Activated naive CD8-positive, alpha-beta T cell treated with anti-CD3 and anti-CD28 coated beads, Interleukin-2, amount 10 ng/mL, durations not matched to agents 7 days and 5 days (primary cell): ENCODE results near the gene PCDHGA1. TPM values are rescaled to one million over a fixed set of nuclear protein-coding genes. Genes with fewer than 3 reads are reported as not detected.

Experiments
- ATAC-seq: fragments of 150-1000 bp; cut with Tn5 transposase; one replicate; pipeline ENCODE4 v1.10.0; 2021; ENCODE audit warnings: low read depth, moderate library complexity
- POLR2A ChIA-PET: fragments of 350-600 bp; sonication (Branson Sonifier 250); formaldehyde crosslinking; loops from one replicate; lab custom pipeline; 2021; ENCODE audit warnings: antibody characterized with exemption; lab: Charles Lee
- DNase-seq: peaks from one replicate; pipeline ENCODE4 v3.0.0; 2021
- H3K27ac Mint-ChIP-seq: one replicate; pipeline ENCODE4 v1.8.0; 2022; ENCODE audit warnings: mild to moderate bottlenecking, mixed read lengths
- H3K27me3 Mint-ChIP-seq: one replicate; pipeline ENCODE4 v1.8.0; 2022; ENCODE audit warnings: mild to moderate bottlenecking, moderate library complexity, mixed read lengths
- H3K36me3 Mint-ChIP-seq: one replicate; pipeline ENCODE4 v1.8.0; 2021; ENCODE audit warnings: mild to moderate bottlenecking, mixed read lengths
- H3K4me1 Mint-ChIP-seq: one replicate; pipeline ENCODE4 v1.8.0; 2021; ENCODE audit warnings: mixed read lengths
- H3K4me3 Mint-ChIP-seq: one replicate; pipeline ENCODE4 v1.8.0; 2022; ENCODE audit warnings: mild to moderate bottlenecking, moderate library complexity, mixed read lengths
- H3K9me3 Mint-ChIP-seq: one replicate; pipeline ENCODE4 v1.8.0; 2021; ENCODE audit warnings: mixed read lengths
- total RNA-seq, 2 experiments: library from RNA; stranded (reverse); gene quantifications; one replicate each; pipeline ENCODE4 v1.2.3, GENCODE V29; 2021

Gene PCDHGA1
- total RNA-seq, 2 experiments from 2014 or later = 0.11 to 0.31 TPM

DNA sequence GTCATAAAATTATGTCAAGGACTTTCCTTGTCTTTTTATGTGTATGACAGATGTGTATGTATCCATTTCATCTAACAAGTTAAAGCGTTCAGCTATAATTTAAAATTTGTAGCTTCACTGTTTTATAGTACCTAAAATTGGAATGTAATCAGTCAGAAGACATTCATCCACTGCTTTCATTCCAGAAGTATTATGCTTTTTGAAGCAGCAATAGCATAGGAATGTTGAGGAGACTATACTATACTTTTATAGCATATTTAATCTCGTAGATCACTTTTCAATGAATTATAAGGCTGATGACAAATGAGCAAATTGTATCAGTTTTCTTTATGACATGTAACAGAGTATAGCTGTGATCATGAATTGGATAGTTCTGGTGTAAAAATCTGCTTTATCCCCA, 106.9 kb downstream of the PCDHGA1 start:
- POLR2A ChIA-PET = no interaction called here
- Mint-ChIP-seq H3K27ac (no peak overlapping the region), H3K36me3 (peaks cover 1% of the 10 kb centered on the region), H3K9me3 (peaks cover 3% of the 10 kb centered on the region), H3K27me3 (peaks cover 20% of the 10 kb centered on the region), H3K4me3 (no peak overlapping the region), H3K4me1 (no peaks in the 10 kb centered on the region)
- no peak for DNase-seq
- ATAC-seq = no peak

DNA sequence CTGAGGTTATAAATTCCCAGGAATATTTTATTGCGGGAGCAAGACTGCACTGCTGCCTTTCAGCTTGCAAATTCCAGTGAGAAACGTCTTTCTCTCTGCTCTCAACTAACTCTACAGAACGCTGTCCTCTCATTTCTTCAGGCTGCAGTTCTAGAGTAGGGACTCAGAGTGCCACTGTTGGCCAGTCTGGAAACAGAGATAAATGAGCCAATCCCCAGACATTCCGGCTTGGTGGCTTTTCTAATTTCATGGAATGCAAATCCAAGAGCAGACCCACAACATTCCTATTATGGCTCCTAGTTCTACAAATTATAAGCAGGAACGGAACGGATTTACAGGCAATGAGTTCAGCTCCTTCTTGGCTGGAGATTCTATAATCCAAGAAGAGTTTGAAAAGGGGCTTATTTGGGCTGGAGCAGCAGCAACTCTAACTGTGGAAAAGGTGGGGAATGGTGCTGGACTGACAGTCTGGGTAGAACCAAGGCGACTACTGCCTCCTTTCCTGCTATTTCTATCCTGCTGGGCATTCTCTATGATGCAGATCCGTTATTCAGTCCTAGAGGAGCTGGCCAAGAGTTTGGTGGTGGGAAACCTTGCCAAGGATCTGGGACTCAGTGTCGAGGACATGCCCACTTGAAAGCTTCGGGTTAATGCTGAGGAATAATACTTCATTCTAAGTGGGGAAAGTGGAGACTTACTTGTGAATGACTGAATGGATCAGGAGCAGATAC, 109.3 kb downstream of the PCDHGA1 start:
- Mint-ChIP-seq H3K4me1 (no peaks in the 10 kb centered on the region), H3K9me3 (peaks cover 2% of the 10 kb centered on the region), H3K4me3 (no peak overlapping the region), H3K36me3 (no peaks in the 10 kb centered on the region), H3K27ac (no peak overlapping the region), H3K27me3 (peaks cover 11% of the 10 kb centered on the region)
- ATAC-seq (no peak), DNase-seq (no peak)
- POLR2A ChIA-PET = no interaction called here

DNA sequence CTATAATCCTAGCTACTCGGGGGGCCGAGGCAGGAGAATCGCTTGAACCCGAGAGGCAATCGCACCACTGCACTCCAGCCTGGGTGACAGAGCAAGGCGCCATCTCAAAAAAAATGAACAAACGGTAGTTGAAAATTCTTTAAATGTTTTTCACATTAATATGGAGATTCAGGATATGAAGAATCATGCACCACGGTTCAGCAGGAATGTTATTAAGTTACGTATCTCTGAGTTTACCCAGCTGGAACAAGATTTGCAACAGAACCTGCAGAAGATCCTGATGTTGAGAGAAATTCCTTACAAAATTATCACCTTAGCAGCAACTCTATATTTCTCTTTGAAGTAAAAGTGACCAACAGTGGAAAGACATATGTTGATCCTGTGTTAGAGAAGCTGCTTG, 110.0 kb downstream of the PCDHGA1 start:
- Mint-ChIP-seq H3K36me3 (no peaks in the 10 kb centered on the region), H3K27ac (no peak overlapping the region), H3K9me3 (peaks cover 2% of the 10 kb centered on the region), H3K4me1 (no peaks in the 10 kb centered on the region), H3K27me3 (peaks cover 11% of the 10 kb centered on the region), H3K4me3 (no peak overlapping the region)
- POLR2A ChIA-PET = no interaction called here
- ATAC-seq = no peak
- DNase-seq = no peak

DNA sequence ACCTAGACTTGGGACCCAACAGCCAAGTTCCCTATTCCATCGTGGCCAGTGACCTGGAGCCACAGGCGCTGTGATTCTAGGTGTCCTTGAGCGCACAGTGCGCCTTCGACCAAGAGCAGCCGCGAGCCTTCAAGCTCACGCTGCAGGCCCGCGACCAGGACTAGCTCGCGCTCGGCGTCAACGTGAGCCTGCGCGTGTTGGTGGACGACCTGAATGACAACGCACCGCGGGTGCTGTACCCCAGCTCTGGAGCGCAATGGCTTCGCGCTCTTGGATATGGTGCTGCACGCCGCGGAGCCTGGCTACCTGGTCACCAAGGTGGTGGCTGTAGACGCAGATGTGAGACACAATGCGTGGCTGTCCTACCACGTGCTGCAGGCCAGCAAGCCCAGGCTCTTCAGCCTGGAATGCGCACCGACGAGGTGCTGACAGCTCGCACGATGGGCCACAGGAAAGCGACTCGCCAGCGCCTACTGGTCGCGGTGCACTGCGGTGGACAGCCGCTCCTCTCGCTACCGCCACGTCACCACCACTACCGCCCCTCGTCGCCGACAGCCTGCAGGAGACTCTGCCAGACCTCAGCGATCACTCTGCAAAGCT, 111.4 kb downstream of the PCDHGA1 start:
- no peak for ATAC-seq
- Mint-ChIP-seq H3K4me1 (no peaks in the 10 kb centered on the region), H3K4me3 (no peak overlapping the region), H3K9me3 (peaks cover 2% of the 10 kb centered on the region), H3K27ac (no peak overlapping the region), H3K27me3 (peaks cover 14% of the 10 kb centered on the region), H3K36me3 (no peaks in the 10 kb centered on the region)
- POLR2A ChIA-PET = no interaction called here
- no peak for DNase-seq

DNA sequence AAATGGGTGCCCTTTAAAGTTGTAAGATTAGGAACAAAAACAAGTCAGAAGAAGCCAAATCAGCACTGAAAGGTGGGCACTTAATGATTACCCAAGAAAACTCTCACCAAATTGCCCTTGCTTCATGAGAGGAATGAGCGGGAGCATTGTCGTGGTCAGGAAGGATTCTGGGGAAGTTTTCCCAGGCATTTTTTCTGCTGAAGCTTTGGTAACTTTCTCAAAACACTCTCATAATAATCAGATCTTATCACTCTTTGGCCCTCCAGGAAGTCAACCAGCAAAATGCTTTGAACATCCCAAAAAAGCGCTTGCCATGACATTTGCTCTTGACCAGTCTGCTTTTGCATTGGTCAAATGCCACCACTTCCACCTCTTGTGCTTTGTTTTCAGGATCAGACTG, 135.0 kb downstream of the PCDHGA1 start:
- no peak for ATAC-seq
- Mint-ChIP-seq H3K4me3 (no peak overlapping the region), H3K27ac (no peak overlapping the region), H3K36me3 (no peaks in the 10 kb centered on the region), H3K9me3 (no peaks in the 10 kb centered on the region), H3K27me3 (peaks cover 4% of the 10 kb centered on the region), H3K4me1 (no peaks in the 10 kb centered on the region)
- POLR2A ChIA-PET = no interaction called here
- no peak for DNase-seq

DNA sequence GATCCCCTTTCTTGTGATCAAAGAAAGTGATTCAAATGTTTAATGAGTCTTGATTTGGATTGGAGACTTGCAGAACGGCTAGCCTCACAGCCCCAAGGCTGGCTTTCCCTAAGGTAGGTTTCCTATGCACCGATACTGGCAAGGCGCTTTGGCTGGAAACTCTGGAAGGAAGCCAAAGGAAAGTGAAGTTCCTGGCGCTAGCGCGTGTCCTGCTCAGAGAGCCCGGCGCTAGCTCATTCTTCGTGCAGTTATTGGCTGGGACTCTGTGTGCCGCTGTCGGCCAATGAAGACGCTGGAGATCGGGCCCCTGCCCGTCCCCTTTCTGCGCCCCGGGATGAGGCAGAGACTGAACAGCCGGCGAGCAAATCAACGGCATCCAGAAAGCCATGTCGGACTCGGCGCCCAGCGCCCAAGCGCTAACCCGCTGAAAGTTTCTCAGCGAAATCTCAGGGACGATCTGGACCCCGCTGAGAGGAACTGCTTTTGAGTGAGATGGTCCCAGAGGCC, 145.4 kb downstream of the PCDHGA1 start, which contains the start of gene PCDHGC3:
Gene PCDHGC3 (plus strand): TSS at position 342 of the 507 bp plus-strand sequence. CDS start 151 bp downstream, at position 493.
- H3K27me3 Mint-ChIP-seq = peaks cover 69% of the 10 kb centered on the region
- ATAC-seq = peak; percentile 78
- peak; percentile 41 for DNase-seq
- H3K9me3 Mint-ChIP-seq = no peaks in the 10 kb centered on the region
- H3K27ac Mint-ChIP-seq = peak within 1 kb of the TSS; percentile 14
- no peaks in the 10 kb centered on the region for H3K36me3 Mint-ChIP-seq
- H3K4me1 Mint-ChIP-seq = peaks cover 18% of the 10 kb centered on the region
- POLR2A ChIA-PET = no interaction called here
- H3K4me3 Mint-ChIP-seq = peak within 1 kb of the TSS; percentile 83

DNA sequence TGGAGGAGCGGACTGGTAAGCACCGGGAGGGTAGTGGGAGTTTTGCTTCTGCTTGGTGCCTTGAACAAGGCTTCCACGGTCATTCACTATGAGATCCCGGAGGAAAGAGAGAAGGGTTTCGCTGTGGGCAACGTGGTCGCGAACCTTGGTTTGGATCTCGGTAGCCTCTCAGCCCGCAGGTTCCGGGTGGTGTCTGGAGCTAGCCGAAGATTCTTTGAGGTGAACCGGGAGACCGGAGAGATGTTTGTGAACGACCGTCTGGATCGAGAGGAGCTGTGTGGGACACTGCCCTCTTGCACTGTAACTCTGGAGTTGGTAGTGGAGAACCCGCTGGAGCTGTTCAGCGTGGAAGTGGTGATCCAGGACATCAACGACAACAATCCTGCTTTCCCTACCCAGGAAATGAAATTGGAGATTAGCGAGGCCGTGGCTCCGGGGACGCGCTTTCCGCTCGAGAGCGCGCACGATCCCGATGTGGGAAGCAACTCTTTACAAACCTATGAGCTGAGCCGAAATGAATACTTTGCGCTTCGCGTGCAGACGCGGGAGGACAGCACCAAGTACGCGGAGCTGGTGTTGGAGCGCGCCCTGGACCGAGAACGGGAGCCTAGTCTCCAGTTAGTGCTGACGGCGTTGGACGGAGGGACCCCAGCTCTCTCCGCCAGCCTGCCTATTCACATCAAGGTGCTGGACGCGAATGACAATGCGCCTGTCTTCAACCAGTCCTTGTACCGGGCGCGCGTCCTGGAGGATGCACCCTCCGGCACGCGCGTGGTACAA, 146.0 kb downstream of the PCDHGA1 start:
- POLR2A ChIA-PET = no interaction called here
- H3K27me3 Mint-ChIP-seq = peaks cover 70% of the 10 kb centered on the region
- peak; percentile 22 for ATAC-seq
- H3K36me3 Mint-ChIP-seq = no peaks in the 10 kb centered on the region
- H3K4me1 Mint-ChIP-seq = peaks cover 18% of the 10 kb centered on the region
- DNase-seq = no peak
- H3K9me3 Mint-ChIP-seq = no peaks in the 10 kb centered on the region
- peak overlapping the region; percentile 14 for H3K27ac Mint-ChIP-seq
- peak overlapping the region; percentile 83 for H3K4me3 Mint-ChIP-seq

DNA sequence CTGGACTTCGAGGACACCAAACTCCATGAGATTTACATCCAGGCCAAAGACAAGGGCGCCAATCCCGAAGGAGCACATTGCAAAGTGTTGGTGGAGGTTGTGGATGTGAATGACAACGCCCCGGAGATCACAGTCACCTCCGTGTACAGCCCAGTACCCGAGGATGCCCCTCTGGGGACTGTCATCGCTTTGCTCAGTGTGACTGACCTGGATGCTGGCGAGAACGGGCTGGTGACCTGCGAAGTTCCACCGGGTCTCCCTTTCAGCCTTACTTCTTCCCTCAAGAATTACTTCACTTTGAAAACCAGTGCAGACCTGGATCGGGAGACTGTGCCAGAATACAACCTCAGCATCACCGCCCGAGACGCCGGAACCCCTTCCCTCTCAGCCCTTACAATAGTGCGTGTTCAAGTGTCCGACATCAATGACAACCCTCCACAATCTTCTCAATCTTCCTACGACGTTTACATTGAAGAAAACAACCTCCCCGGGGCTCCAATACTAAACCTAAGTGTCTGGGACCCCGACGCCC, 146.8 kb downstream of the PCDHGA1 start:
- no peaks in the 10 kb centered on the region for H3K36me3 Mint-ChIP-seq
- DNase-seq (no peak), ATAC-seq (no peak)
- H3K9me3 Mint-ChIP-seq = no peaks in the 10 kb centered on the region
- H3K27me3 Mint-ChIP-seq = peaks cover 77% of the 10 kb centered on the region
- POLR2A ChIA-PET = no interaction called here
- H3K4me1 Mint-ChIP-seq = peaks cover 18% of the 10 kb centered on the region
- peak overlapping the region; percentile 83 for H3K4me3 Mint-ChIP-seq
- H3K27ac Mint-ChIP-seq = no peak overlapping the region

DNA sequence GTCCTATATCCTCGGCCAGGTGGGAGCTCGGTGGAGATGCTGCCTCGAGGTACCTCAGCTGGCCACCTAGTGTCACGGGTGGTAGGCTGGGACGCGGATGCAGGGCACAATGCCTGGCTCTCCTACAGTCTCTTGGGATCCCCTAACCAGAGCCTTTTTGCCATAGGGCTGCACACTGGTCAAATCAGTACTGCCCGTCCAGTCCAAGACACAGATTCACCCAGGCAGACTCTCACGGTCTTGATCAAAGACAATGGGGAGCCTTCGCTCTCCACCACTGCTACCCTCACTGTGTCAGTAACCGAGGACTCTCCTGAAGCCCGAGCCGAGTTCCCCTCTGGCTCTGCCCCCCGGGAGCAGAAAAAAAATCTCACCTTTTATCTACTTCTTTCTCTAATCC, 147.5 kb downstream of the PCDHGA1 start:
- POLR2A ChIA-PET = no interaction called here
- H3K4me1 Mint-ChIP-seq = peaks cover 18% of the 10 kb centered on the region
- no peak overlapping the region for H3K27ac Mint-ChIP-seq
- DNase-seq (no peak), ATAC-seq (no peak)
- H3K9me3 Mint-ChIP-seq = no peaks in the 10 kb centered on the region
- no peak overlapping the region for H3K4me3 Mint-ChIP-seq
- no peaks in the 10 kb centered on the region for H3K36me3 Mint-ChIP-seq
- H3K27me3 Mint-ChIP-seq = peaks cover 83% of the 10 kb centered on the region

DNA sequence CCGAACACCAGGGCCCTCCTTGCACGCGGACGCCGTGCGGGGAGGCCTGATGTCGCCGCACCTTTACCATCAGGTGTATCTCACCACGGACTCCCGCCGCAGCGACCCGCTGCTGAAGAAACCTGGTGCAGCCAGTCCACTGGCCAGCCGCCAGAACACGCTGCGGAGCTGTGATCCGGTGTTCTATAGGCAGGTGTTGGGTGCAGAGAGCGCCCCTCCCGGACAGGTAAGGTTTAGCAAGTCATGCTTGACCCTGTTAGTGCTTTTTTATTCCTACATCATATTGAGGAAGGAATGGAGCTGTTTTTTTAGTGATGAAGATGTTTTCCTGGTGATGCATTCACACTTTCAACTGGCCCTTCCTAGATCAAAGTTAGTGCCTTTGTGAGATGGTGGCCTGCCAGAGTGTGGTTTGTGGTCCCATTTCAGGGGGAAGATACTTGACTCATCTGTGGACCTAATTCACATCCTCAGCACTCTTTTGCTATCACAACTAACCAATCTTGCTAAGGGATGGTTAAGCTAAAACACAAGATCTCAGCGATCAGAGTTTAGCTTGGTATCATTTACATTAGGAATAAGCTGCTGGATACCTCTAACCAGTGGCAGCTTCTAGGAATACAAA, 148.1 kb downstream of the PCDHGA1 start:
- DNase-seq = no peak
- Mint-ChIP-seq H3K27ac (no peak overlapping the region), H3K9me3 (no peaks in the 10 kb centered on the region), H3K4me1 (peaks cover 18% of the 10 kb centered on the region), H3K36me3 (no peaks in the 10 kb centered on the region), H3K4me3 (no peak overlapping the region), H3K27me3 (peaks cover 83% of the 10 kb centered on the region)
- no peak for ATAC-seq
- POLR2A ChIA-PET = no interaction called here

DNA sequence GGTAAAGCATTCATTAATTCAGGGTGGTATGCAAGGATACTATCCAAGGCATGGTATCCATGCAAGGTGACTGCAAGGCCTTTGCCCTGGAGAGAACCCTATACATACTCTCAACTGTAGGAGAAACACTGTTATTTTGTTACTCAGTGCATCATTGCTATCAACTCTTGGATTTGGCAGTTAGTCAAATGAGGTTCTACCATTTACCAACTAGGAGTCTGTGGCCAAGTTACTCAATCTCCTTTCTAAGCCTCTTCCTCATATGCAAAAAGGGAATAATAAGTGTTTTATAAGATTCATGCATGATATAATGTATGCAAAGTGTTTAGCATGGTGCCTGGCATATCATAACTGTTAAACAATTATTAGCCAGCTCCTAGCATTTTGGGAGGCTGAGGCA, 149.5 kb downstream of the PCDHGA1 start:
- H3K36me3 Mint-ChIP-seq = no peaks in the 10 kb centered on the region
- no peak overlapping the region for H3K27ac Mint-ChIP-seq
- no peak overlapping the region for H3K4me3 Mint-ChIP-seq
- no peaks in the 10 kb centered on the region for H3K9me3 Mint-ChIP-seq
- ATAC-seq (no peak), DNase-seq (no peak)
- H3K4me1 Mint-ChIP-seq = peaks cover 18% of the 10 kb centered on the region
- POLR2A ChIA-PET = no interaction called here
- peaks cover 85% of the 10 kb centered on the region for H3K27me3 Mint-ChIP-seq

DNA sequence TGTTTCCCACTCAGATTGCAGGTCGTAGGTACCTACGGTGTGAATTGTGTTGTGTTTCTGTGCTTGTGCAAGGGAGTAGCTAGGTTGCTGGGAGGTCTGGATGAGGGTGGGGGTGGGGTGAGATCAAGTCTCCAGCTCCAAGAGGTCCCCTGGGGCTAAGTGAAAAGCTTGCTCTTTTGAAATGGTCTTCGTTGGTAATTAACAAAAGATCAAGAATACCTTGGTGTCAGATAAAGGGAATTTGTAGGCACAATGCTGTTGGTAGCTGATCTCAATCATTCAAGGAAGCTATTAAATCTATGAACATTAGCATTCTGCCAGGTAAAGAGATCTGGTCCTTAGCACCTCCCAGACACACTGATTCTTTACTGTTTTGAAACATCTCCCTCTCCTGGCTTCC, 153.6 kb downstream of the PCDHGA1 start:
- Mint-ChIP-seq H3K36me3 (no peaks in the 10 kb centered on the region), H3K27ac (no peak overlapping the region), H3K4me1 (no peaks in the 10 kb centered on the region), H3K4me3 (no peak overlapping the region), H3K9me3 (no peaks in the 10 kb centered on the region), H3K27me3 (peaks cover 78% of the 10 kb centered on the region)
- DNase-seq (no peak), ATAC-seq (no peak)
- POLR2A ChIA-PET = no interaction called here

DNA sequence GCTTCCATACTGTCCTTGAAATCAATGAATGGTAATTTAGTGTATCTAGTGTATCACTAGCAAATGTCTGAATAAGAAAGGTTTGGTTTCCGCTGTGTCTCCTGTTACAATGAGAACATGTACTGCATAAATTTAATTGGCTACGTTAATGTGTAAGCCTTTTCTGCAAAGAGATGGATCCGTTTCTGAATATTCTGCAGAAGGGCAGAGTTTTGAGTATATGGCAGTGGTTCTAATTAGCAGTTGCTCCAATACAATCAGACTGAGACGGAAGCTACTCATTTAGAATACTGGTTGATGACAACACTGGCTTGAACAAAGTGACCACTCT, 154.0 kb downstream of the PCDHGA1 start:
- peaks cover 78% of the 10 kb centered on the region for H3K27me3 Mint-ChIP-seq
- H3K4me1 Mint-ChIP-seq = no peaks in the 10 kb centered on the region
- no peak overlapping the region for H3K27ac Mint-ChIP-seq
- POLR2A ChIA-PET = no interaction called here
- H3K36me3 Mint-ChIP-seq = no peaks in the 10 kb centered on the region
- H3K9me3 Mint-ChIP-seq = no peaks in the 10 kb centered on the region
- no peak for ATAC-seq
- no peak for DNase-seq
- no peak overlapping the region for H3K4me3 Mint-ChIP-seq
